ENCODE results near the gene FASN.

FASN gene

GRCh38 chr17:82050152-82050760, 47.8 kb downstream of the FASN start:
- TF ChIP-seq GATA2 (IDR thresholded peaks at IDR 0.05; ENCODE audit: low read depth, low read length) = no peak
- no peak for TF ChIP-seq GATA3 (IDR thresholded peaks at IDR 0.05; ENCODE audit: low read depth, low read length)

- no peak for TF ChIP-seq GATA3 (IDR thresholded peaks at IDR 0.05; ENCODE audit: low read depth, low read length)
- no peak for TF ChIP-seq GATA2 (IDR thresholded peaks at IDR 0.05; ENCODE audit: low read depth, low read length)
These were observed 48.5 kb downstream of the FASN start for GRCh38 chr17:82049521-82049971.

- TF ChIP-seq GATA3 (IDR thresholded peaks at IDR 0.05; ENCODE audit: low read depth, low read length) = no peak
- no peak; the same call in 1 of the 2 replicates for TF ChIP-seq GATA2 (IDR thresholded peaks at IDR 0.05; ENCODE audit: low read depth, low read length)
These were observed 48.9 kb downstream of the FASN start for GRCh38 chr17:82049106-82049505.

- TF ChIP-seq GATA3 (IDR thresholded peaks at IDR 0.05; ENCODE audit: low read depth, low read length) = no peak
- TF ChIP-seq GATA2 (IDR thresholded peaks at IDR 0.05; ENCODE audit: low read depth, low read length) = no peak
These were observed 49.5 kb downstream of the FASN start for GRCh38 chr17:82048571-82048971.

- TF ChIP-seq GATA2 (IDR thresholded peaks at IDR 0.05; ENCODE audit: low read depth, low read length) (no peak), GATA3 (IDR thresholded peaks at IDR 0.05; ENCODE audit: low read depth, low read length) (no peak)
These were observed 50.0 kb downstream of the FASN start for GRCh38 chr17:82047914-82048570.

GRCh38 chr17:82047379-82047778, 50.7 kb downstream of the FASN start:
- TF ChIP-seq GATA2 (IDR thresholded peaks at IDR 0.05; ENCODE audit: low read depth, low read length) (no peak), GATA3 (IDR thresholded peaks at IDR 0.05; ENCODE audit: low read depth, low read length) (no peak)

GRCh38 chr17:82046903-82047302, 51.1 kb downstream of the FASN start:
- TF ChIP-seq GATA3 (IDR thresholded peaks at IDR 0.05; ENCODE audit: low read depth, low read length) = no peak
- TF ChIP-seq GATA2 (IDR thresholded peaks at IDR 0.05; ENCODE audit: low read depth, low read length) = no peak

GRCh38 chr17:82045936-82046484, 52.0 kb downstream of the FASN start:
- no peak for TF ChIP-seq GATA2 (IDR thresholded peaks at IDR 0.05; ENCODE audit: low read depth, low read length)
- no peak for TF ChIP-seq GATA3 (IDR thresholded peaks at IDR 0.05; ENCODE audit: low read depth, low read length)

- TF ChIP-seq GATA3 (IDR thresholded peaks at IDR 0.05; ENCODE audit: low read depth, low read length) = no peak
- TF ChIP-seq GATA2 (IDR thresholded peaks at IDR 0.05; ENCODE audit: low read depth, low read length) = no peak
These were observed 54.5 kb downstream of the FASN start for GRCh38 chr17:82043507-82043906.

- TF ChIP-seq GATA3 (IDR thresholded peaks at IDR 0.05; ENCODE audit: low read depth, low read length) (no peak), GATA2 (IDR thresholded peaks at IDR 0.05; ENCODE audit: low read depth, low read length) (no peak)
These were observed 55.4 kb downstream of the FASN start for GRCh38 chr17:82042649-82043048.

GRCh38 chr17:82041144-82041814, 56.8 kb downstream of the FASN start:
- TF ChIP-seq GATA2 (IDR thresholded peaks at IDR 0.05; ENCODE audit: low read depth, low read length) = no peak
- TF ChIP-seq GATA3 (IDR thresholded peaks at IDR 0.05; ENCODE audit: low read depth, low read length) = no peak

GRCh38 chr17:82039695-82040299, 58.2 kb downstream of the FASN start:
- TF ChIP-seq GATA2 (IDR thresholded peaks at IDR 0.05; ENCODE audit: low read depth, low read length) (no peak), GATA3 (IDR thresholded peaks at IDR 0.05; ENCODE audit: low read depth, low read length) (no peak)

GRCh38 chr17:82037889-82038195, 60.2 kb downstream of the FASN start:
- TF ChIP-seq GATA2 (IDR thresholded peaks at IDR 0.05; ENCODE audit: low read depth, low read length) (no peak), GATA3 (IDR thresholded peaks at IDR 0.05; ENCODE audit: low read depth, low read length) (no peak)
